ENCODE measurements around the gene LYPD6. TPM values are rescaled to one million over a fixed set of nuclear protein-coding genes. Genes with fewer than 3 reads are reported as not detected.

Gene LYPD6
- total and polyA plus RNA-seq, 9 of the 15 experiments (the other 6 are each of a cell fraction or from before 2014, with no cell fraction given), result not detected

DNA sequence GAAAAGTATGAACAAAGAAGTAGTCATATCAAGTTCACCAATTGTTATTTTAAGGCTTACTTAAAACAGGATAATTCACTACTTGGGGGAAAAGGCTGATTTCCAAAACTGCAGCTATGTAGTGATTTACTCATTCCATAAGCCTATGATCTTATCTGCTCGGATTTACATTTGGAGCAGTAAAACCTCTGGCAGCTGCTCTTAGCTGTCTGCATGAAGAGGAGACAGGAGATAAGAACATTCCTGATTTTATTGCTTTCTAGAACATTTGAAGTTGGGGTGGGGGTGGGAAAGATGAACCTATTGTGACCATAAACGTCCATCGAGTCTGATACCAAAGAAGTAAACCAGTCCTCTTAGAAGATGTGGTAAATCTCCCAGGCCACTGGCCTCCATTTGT is 136.2 kb downstream of the LYPD6 start:
- FAIRE-seq (no peak), DNase-seq (ENCODE audit: extremely low read depth in 1 of 4, low spot score in 3 of 4) (no peak), ATAC-seq (no peak)
- Histone ChIP-seq H3K27ac (ENCODE audit: extremely low read depth, low read depth, low read length) (no peak overlapping the region), H3K9me3 (replicated peaks; ENCODE audit: control insufficient read depth, insufficient read depth, low read depth, low read length) (no peaks in the 10 kb centered on the region), H3K4me2 (ENCODE audit: insufficient read depth, low read length) (no peak overlapping the region), H4K20me1 (replicated peaks; ENCODE audit: control insufficient read depth, insufficient read depth, low read length) (no peaks in the 10 kb centered on the region), H3K9me1 (ENCODE audit: control insufficient read depth, insufficient read depth, low read length) (no peaks in the 10 kb centered on the region), H3K79me2 (ENCODE audit: control insufficient read depth, insufficient read depth, low read length) (no peaks in the 10 kb centered on the region), H3K9ac (ENCODE audit: insufficient read depth in 1 of 2, low read depth in 2 of 2, low read length in 2 of 2) (no peak overlapping the region), H3K4me3 (no peak overlapping the region), H3K27me3 (ENCODE audit: control insufficient read depth in 2 of 2, insufficient read depth in 2 of 2, low read length in 2 of 2) (no peaks in the 10 kb centered on the region), H2AFZ (ENCODE audit: low read depth, low read length) (no peak overlapping the region), H3K4me1 (replicated peaks in 1 of 2; ENCODE audit: control insufficient read depth in 2 of 2, insufficient read depth in 2 of 2, low read length in 2 of 2) (no peaks in the 10 kb centered on the region), H3K36me3 (ENCODE audit: control insufficient read depth, insufficient read depth, low read length) (no peaks in the 10 kb centered on the region)
- ChIA-PET CTCF (ENCODE audit: low intra/inter-chr PET ratio) (no interaction called here), POLR2A (interaction anchor here (0.6 to 0.7 kb wide), 3 partner anchors 16 to 828 kb away, joined by 3 read pairs; no protein-coding TSS in a partner anchor)
- in situ Hi-C loops (cut with MboI) (no loop called here), intact Hi-C loops (cut with micrococcal nuclease) (no loop called here)
- no TSS peak for BruUV-seq (replicated peaks)
- 0% methylated on average over 3 of the region's 3 CpGs for WGBS (ENCODE audit: insufficient coverage, low coverage, missing lambda C conversion rate)
- TF ChIP-seq SMARCC2 (IDR thresholded peaks at IDR 0.05; ENCODE audit: low read depth), result no peak
- no peak for TF ChIP-seq NFATC3 (IDR thresholded peaks at IDR 0.05)
- TF ChIP-seq TCF7L2 (IDR thresholded peaks at IDR 0.05; ENCODE audit: low read depth, low read length), result no peak
- TF ChIP-seq ZEB2 (IDR thresholded peaks at IDR 0.05), result no peak
- no peak for TF ChIP-seq HBP1 (CRISPR knock-in tag; IDR thresholded peaks at IDR 0.05)
- TF ChIP-seq, protein P1, sequence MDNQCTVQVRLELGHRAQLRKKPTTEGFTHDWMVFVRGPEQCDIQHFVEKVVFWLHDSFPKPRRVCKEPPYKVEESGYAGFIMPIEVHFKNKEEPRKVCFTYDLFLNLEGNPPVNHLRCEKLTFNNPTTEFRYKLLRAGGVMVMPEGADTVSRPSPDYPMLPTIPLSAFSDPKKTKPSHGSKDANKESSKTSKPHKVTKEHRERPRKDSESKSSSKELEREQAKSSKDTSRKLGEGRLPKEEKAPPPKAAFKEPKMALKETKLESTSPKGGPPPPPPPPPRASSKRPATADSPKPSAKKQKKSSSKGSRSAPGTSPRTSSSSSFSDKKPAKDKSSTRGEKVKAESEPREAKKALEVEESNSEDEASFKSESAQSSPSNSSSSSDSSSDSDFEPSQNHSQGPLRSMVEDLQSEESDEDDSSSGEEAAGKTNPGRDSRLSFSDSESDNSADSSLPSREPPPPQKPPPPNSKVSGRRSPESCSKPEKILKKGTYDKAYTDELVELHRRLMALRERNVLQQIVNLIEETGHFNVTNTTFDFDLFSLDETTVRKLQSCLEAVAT (IDR thresholded peaks at IDR 0.05), result no peak
- no peak for TF ChIP-seq DPF2 (IDR thresholded peaks at IDR 0.05)
- TF ChIP-seq NONO (IDR thresholded peaks at IDR 0.05; ENCODE audit: low read depth in 2 of 2, low read length in 1 of 2), result no peak
- no peak for TF ChIP-seq ZNF407 (IDR thresholded peaks at IDR 0.05; ENCODE audit: low read depth)
- no peak for TF ChIP-seq MAFK (IDR thresholded peaks at IDR 0.05; ENCODE audit: low read length)
- TF ChIP-seq KDM4B (IDR thresholded peaks at IDR 0.05; ENCODE audit: borderline replicate concordance in 2 of 2, low read depth in 1 of 2), result no peak
